Loucy (cell line): ENCODE data around the gene CELSR1.

Experiments
- H2AFZ ChIP-seq: fragments of 200-600 bp; sonication (generic); 2 replicates; pipeline ENCODE4 v1.6.0; 2016; ENCODE audit warnings: antibody characterized with exemption, mild to moderate bottlenecking, low read length, moderate library complexity
- H3F3A ChIP-seq: fragments of 200-600 bp; 2 replicates; pipeline ENCODE4 v1.6.0; 2016; ENCODE audit warnings: antibody characterized with exemption, low read depth, mild to moderate bottlenecking
- H3K27me3 ChIP-seq: fragments of 200-600 bp; sonication (generic); 2 replicates; pipeline ENCODE4 v1.6.1; 2014; ENCODE audit warnings: low read length, mild to moderate bottlenecking; ENCODE audit not compliant: insufficient read depth, poor library complexity, severe bottlenecking
- H3K36me3 ChIP-seq: fragments of 200-600 bp; sonication (generic); 2 replicates; pipeline ENCODE4 v1.6.1; 2016; ENCODE audit warnings: low read length; ENCODE audit not compliant: insufficient read depth
- H3K4me1 ChIP-seq: fragments of 200-600 bp; sonication (generic); 2 replicates; pipeline ENCODE4 v1.5.1; 2014; ENCODE audit warnings: low read length, mild to moderate bottlenecking; ENCODE audit not compliant: insufficient read depth, poor library complexity, severe bottlenecking
- H3K4me2 ChIP-seq: fragments of 200-600 bp; sonication (generic); 2 replicates; pipeline ENCODE4 v1.6.0; 2014; ENCODE audit warnings: antibody characterized with exemption, low read length, low read depth, mild to moderate bottlenecking; ENCODE audit not compliant: poor library complexity, severe bottlenecking
- H3K4me3 ChIP-seq: fragments of 200-600 bp; sonication (generic); 2 replicates; pipeline ENCODE4 v1.5.1; 2014; ENCODE audit warnings: low read length, mild to moderate bottlenecking, mixed read lengths; ENCODE audit not compliant: poor library complexity, severe bottlenecking
- H3K79me2 ChIP-seq: fragments of 200-600 bp; sonication (generic); 2 replicates; pipeline ENCODE4 v1.6.1; 2014; ENCODE audit warnings: low read length; ENCODE audit not compliant: insufficient read depth
- H3K9ac ChIP-seq: fragments of 200-600 bp; sonication (generic); 2 replicates; pipeline ENCODE4 v1.6.0; 2014; ENCODE audit warnings: mild to moderate bottlenecking, low read depth, low read length, moderate library complexity; ENCODE audit not compliant: poor library complexity, severe bottlenecking
- H3K9me2 ChIP-seq: fragments of 200-600 bp; sonication (generic); replicated peaks from 2 replicates; pipeline ENCODE4 v1.6.1; 2016; ENCODE audit warnings: low read depth, low read length, mixed read lengths
- H3K9me3 ChIP-seq: fragments of 200-600 bp; sonication (generic); 2 replicates; pipeline ENCODE4 v1.6.1; 2014; ENCODE audit warnings: mild to moderate bottlenecking, antibody characterized with exemption, low read length, low read depth; ENCODE audit not compliant: insufficient read depth
- H4K20me1 ChIP-seq: fragments of 200-600 bp; sonication (generic); 2 replicates; pipeline ENCODE4 v1.6.0; 2014; ENCODE audit warnings: antibody characterized with exemption, low read length, mild to moderate bottlenecking; ENCODE audit not compliant: insufficient read depth, poor library complexity, severe bottlenecking
- EZH2phosphoT487 ChIP-seq: fragments of 200-600 bp; IDR thresholded peaks from 2 replicates; pipeline ENCODE4 v1.6.1; 2018; ENCODE audit warnings: antibody characterized with exemption, mild to moderate bottlenecking, moderate library complexity, borderline replicate concordance
- TF ChIP-seq, protein P1 (sequence below): fragments of 200-600 bp; sonication (generic); conservative IDR thresholded peaks from 2 replicates; pipeline ENCODE4 v1.5.1; 2014; ENCODE audit warnings: mild to moderate bottlenecking, antibody characterized with exemption, low read length

The CELSR1 gene

DNA sequence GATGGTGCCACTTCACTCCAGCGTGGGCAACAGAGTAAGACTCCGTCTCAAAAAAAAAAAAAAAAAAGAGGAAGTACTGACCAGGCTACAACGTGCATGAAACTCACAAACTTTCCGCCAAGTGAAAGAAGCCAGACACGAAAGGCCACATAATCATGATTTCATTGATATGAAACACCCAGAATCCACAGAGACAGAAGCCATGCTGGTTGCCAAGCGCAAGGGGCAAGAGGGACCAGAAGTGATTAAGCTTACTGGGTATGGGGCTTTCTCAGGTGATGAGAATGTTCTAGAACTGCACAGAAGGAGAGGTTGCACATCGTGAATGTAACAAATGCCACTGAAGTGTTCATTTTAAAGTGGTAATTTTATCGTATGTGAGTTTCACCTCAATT lies 60.9 kb downstream of the CELSR1 start:
- H4K20me1 ChIP-seq: no peaks in the 10 kb centered on the region
- H3K4me3 ChIP-seq: no peak overlapping the region
- no peaks in the 10 kb centered on the region for H3K36me3 ChIP-seq
- no peaks in the 10 kb centered on the region for H3K79me2 ChIP-seq
- TF ChIP-seq, protein P1, sequence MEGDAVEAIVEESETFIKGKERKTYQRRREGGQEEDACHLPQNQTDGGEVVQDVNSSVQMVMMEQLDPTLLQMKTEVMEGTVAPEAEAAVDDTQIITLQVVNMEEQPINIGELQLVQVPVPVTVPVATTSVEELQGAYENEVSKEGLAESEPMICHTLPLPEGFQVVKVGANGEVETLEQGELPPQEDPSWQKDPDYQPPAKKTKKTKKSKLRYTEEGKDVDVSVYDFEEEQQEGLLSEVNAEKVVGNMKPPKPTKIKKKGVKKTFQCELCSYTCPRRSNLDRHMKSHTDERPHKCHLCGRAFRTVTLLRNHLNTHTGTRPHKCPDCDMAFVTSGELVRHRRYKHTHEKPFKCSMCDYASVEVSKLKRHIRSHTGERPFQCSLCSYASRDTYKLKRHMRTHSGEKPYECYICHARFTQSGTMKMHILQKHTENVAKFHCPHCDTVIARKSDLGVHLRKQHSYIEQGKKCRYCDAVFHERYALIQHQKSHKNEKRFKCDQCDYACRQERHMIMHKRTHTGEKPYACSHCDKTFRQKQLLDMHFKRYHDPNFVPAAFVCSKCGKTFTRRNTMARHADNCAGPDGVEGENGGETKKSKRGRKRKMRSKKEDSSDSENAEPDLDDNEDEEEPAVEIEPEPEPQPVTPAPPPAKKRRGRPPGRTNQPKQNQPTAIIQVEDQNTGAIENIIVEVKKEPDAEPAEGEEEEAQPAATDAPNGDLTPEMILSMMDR: no peak
- no peak for TF ChIP-seq EZH2phosphoT487
- no peak overlapping the region for H3K4me2 ChIP-seq
- no peaks in the 10 kb centered on the region for H3K4me1 ChIP-seq
- no peaks in the 10 kb centered on the region for H3K27me3 ChIP-seq
- H3K9me3 ChIP-seq: no peaks in the 10 kb centered on the region
- H3K9me2 ChIP-seq: no peaks in the 10 kb centered on the region
- H3K9ac ChIP-seq: no peak overlapping the region
- H3F3A ChIP-seq: no peaks in the 10 kb centered on the region
- H2AFZ ChIP-seq: no peak overlapping the region

DNA sequence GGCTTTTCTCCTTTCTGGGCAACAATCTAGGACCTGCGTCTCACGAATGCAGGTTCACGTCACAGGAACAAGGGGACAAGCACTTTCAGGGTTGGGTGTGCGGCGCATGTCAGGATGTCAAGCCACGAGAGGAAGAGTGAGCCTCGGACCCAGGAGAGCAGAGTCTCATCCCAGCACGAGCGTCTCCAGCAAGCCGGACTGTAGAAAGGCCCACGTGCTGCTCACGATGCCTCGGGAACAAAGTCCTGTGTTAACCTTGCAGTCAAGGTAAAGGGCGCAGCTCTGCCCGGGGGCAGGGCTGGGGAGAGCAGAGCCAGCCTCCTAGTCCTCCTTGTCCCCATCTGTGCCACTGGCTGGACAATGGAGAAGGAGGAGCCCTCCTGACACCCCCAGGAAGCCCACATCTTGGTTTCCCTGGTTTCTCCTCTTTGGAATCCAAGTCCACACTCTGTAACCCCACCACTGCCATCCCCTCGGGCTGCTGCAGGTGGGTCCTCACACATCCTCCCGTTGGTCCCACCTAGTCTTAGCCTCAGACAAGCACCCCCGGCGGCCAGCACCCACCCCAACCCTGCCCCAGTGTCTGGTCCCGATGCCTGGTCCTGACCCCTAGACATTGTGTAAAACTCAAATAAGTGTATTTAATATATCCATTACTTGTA lies 63.4 kb downstream of the CELSR1 start:
- Histone ChIP-seq H3K79me2 (no peaks in the 10 kb centered on the region), H3K4me3 (no peak overlapping the region), H3K4me2 (no peak overlapping the region), H3K9me2 (no peaks in the 10 kb centered on the region), H3K9me3 (no peaks in the 10 kb centered on the region), H3F3A (no peaks in the 10 kb centered on the region), H2AFZ (no peak overlapping the region), H3K4me1 (no peaks in the 10 kb centered on the region), H3K36me3 (no peaks in the 10 kb centered on the region), H3K27me3 (no peaks in the 10 kb centered on the region), H4K20me1 (no peaks in the 10 kb centered on the region), H3K9ac (no peak overlapping the region)
- no peak for TF ChIP-seq EZH2phosphoT487
- TF ChIP-seq, protein P1: no peak

DNA sequence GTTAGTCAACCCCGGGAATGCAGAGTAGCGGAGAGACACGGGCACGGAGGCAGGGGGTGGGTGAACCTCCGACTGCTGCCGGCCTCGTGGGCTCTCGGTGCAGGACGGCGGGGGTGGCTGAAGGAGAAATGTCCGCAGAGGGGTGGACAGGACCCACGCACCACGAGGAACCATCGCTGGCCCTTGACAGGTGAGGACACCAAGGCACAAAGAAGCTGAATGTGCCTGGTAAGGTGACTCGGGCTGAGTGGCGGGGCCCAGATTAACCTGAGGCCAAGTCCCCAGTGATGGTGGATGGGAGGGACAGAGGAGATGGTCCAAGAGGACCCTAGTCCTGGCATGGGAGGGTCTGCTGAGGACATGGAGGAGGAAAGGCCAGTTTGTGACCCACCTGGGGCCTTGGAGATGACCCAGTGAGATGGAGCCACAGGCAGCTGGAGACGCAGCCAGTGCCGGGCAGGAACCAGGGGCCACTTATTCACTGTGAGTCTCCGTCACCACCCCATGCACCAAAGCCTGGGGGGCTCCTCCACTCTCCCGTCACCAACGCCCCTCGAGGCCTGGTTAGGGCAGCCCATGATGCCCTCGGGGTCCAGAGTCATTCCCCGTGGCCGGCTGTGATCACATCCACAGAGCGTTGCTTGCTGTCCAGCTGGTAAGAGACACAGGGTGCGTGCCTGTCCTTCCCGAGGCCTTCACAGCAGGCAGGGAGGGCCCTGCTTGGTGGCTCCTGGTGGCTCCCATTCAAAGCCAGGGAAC lies 64.2 kb downstream of the CELSR1 start:
- H3K79me2 ChIP-seq: no peaks in the 10 kb centered on the region
- H3K4me2 ChIP-seq: no peak overlapping the region
- no peaks in the 10 kb centered on the region for H3K36me3 ChIP-seq
- no peaks in the 10 kb centered on the region for H3K9me2 ChIP-seq
- no peak overlapping the region for H3K4me3 ChIP-seq
- H3K9me3 ChIP-seq: no peaks in the 10 kb centered on the region
- no peaks in the 10 kb centered on the region for H3K4me1 ChIP-seq
- TF ChIP-seq, protein P1: no peak
- no peak for TF ChIP-seq EZH2phosphoT487
- H3K27me3 ChIP-seq: no peaks in the 10 kb centered on the region
- H4K20me1 ChIP-seq: no peaks in the 10 kb centered on the region
- H2AFZ ChIP-seq: no peak overlapping the region
- H3K9ac ChIP-seq: no peak overlapping the region
- no peaks in the 10 kb centered on the region for H3F3A ChIP-seq
